Measurements from ENCODE around the gene NR5A2. TPM values are rescaled to one million over a fixed set of nuclear protein-coding genes. Genes with fewer than 3 reads are reported as not detected.

The NR5A2 gene
- polyA plus RNA-seq, 1 donor (not counting 4 experiments of a cell fraction or from before 2014, with no cell fraction given) = 0.05 TPM

GRCh38 chr1:200162877-200163276 is 135.4 kb downstream of the NR5A2 start:
- Histone ChIP-seq H3K4me2 (ENCODE audit: control insufficient read depth, extremely low read depth, insufficient read depth, low read depth, low read length) (no peak overlapping the region), H3K4me1 (ENCODE audit: control insufficient read depth, extremely low read depth, insufficient read depth, low read length) (no peaks in the 10 kb centered on the region), H3K36me3 (ENCODE audit: control insufficient read depth in 2 of 2, extremely low read depth in 1 of 2, insufficient read depth in 2 of 2, low read length in 2 of 2) (no peaks in the 10 kb centered on the region), H3K9ac (ENCODE audit: control insufficient read depth, extremely low read depth, insufficient read depth, low read length) (no peak overlapping the region), H3K79me2 (ENCODE audit: control insufficient read depth, insufficient read depth, low read length) (no peaks in the 10 kb centered on the region), H3K27ac (ENCODE audit: control insufficient read depth, insufficient read depth, low read length) (no peak overlapping the region), H3K27me3 (ENCODE audit: control insufficient read depth, extremely low read depth, insufficient read depth, low read length) (no peaks in the 10 kb centered on the region), H3K4me3 (ENCODE audit: control insufficient read depth in 2 of 3, extremely low read depth in 1 of 3, insufficient read depth in 2 of 3, low read depth in 1 of 3, low read length in 3 of 3) (no peak overlapping the region), H2AFZ (ENCODE audit: control insufficient read depth, low read length) (no peak overlapping the region), H4K20me1 (ENCODE audit: control insufficient read depth, extremely low read depth, insufficient read depth, low read length) (no peaks in the 10 kb centered on the region), H3K9me1 (ENCODE audit: control insufficient read depth, extremely low read depth, insufficient read depth, low read length) (no peaks in the 10 kb centered on the region), H3K9me3 (ENCODE audit: control insufficient read depth, low read depth, low read length) (no peaks in the 10 kb centered on the region)
- DNase-seq (ENCODE audit: low read depth, low spot score) (no peak), FAIRE-seq (no peak)
- TF ChIP-seq CTCF (optimal IDR thresholded peaks at IDR 0.05 in 1 of 3, IDR thresholded peaks at IDR 0.05 in 1 of 3, conservative IDR thresholded peaks at IDR 0.05 in 1 of 3; ENCODE audit: extremely low read depth in 1 of 3, insufficient read depth in 2 of 3, low read length in 3 of 3) (no peak), EZH2 (IDR thresholded peaks at IDR 0.05; ENCODE audit: low read length) (no peak)
- dilution Hi-C loops (cut with MboI; ENCODE audit: extremely low pct_ligation_motif_present, low sequenced_read_pairs) = no loop called here

GRCh38 chr1:200163911-200164310 is 136.4 kb downstream of the NR5A2 start:
- dilution Hi-C loops (cut with MboI; ENCODE audit: extremely low pct_ligation_motif_present, low sequenced_read_pairs) = no loop called here
- Histone ChIP-seq H2AFZ (ENCODE audit: control insufficient read depth, low read length) (no peak overlapping the region), H3K9me1 (ENCODE audit: control insufficient read depth, extremely low read depth, insufficient read depth, low read length) (no peaks in the 10 kb centered on the region), H3K4me3 (ENCODE audit: control insufficient read depth in 2 of 3, extremely low read depth in 1 of 3, insufficient read depth in 2 of 3, low read depth in 1 of 3, low read length in 3 of 3) (no peak overlapping the region), H3K9ac (ENCODE audit: control insufficient read depth, extremely low read depth, insufficient read depth, low read length) (no peak overlapping the region), H3K4me1 (ENCODE audit: control insufficient read depth, extremely low read depth, insufficient read depth, low read length) (no peaks in the 10 kb centered on the region), H3K27me3 (ENCODE audit: control insufficient read depth, extremely low read depth, insufficient read depth, low read length) (no peaks in the 10 kb centered on the region), H3K36me3 (ENCODE audit: control insufficient read depth in 2 of 2, extremely low read depth in 1 of 2, insufficient read depth in 2 of 2, low read length in 2 of 2) (no peaks in the 10 kb centered on the region), H3K9me3 (ENCODE audit: control insufficient read depth, low read depth, low read length) (no peaks in the 10 kb centered on the region), H4K20me1 (ENCODE audit: control insufficient read depth, extremely low read depth, insufficient read depth, low read length) (no peaks in the 10 kb centered on the region), H3K79me2 (ENCODE audit: control insufficient read depth, insufficient read depth, low read length) (no peaks in the 10 kb centered on the region), H3K4me2 (ENCODE audit: control insufficient read depth, extremely low read depth, insufficient read depth, low read depth, low read length) (no peak overlapping the region), H3K27ac (ENCODE audit: control insufficient read depth, insufficient read depth, low read length) (no peak overlapping the region)
- no peak for TF ChIP-seq CTCF (optimal IDR thresholded peaks at IDR 0.05 in 1 of 3, IDR thresholded peaks at IDR 0.05 in 1 of 3, conservative IDR thresholded peaks at IDR 0.05 in 1 of 3; ENCODE audit: extremely low read depth in 1 of 3, insufficient read depth in 2 of 3, low read length in 3 of 3)
- TF ChIP-seq EZH2 (IDR thresholded peaks at IDR 0.05; ENCODE audit: low read length) = no peak
- FAIRE-seq = no peak
- no peak for DNase-seq (ENCODE audit: low read depth, low spot score)

Data from keratinocyte (primary cell).